GM21447 (cell line): Measurements from ENCODE around the gene KRTAP10-7.
"Not testable (repeated sequence)": the region's sequence is repeated elsewhere in the genome, so short reads cannot be mapped to it uniquely, and the experiment has no call there.

Source experiments
- ATAC-seq: cut with Tn5 transposase; IDR thresholded peaks from one replicate; pipeline ENCODE4 v1.9.1; 2021; ENCODE audit not compliant: unreplicated experiment

KRTAP10-7 gene

DNA sequence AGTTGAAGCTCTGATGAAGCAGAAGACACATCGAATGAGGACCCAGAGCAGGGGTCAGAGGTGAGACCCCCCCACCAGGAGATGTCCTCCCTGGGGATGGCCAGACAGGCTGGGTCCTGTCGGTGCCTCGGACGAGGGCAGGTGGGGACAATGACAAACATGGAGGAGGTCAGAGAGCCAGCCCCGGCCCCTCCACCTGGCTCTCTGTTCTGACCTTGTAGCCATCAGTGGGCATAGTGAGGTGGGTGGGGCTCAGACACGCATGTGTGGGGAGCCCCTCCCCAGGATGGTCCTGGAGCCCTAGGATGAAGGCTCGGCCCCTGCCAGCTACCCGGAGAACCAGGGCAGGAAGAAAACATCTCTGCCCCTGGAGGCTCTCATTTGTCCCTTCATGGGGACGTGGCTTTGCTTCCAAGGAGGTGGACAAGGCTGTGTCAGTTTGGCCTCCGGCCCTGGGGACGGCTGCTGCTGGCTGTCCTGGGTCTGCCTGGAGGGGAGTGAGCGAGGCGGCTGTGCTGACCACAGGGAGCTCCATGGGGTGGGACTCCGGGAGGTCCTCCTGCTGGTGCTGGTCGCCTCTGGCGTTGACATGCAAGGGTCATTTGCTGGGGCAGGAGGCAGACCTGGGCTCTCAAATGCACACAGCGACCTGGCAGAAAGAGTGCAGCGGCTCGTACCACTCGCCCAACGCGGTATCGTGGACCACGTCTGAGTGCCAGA, 10.7 kb upstream of the KRTAP10-7 start:
- no peak for ATAC-seq

DNA sequence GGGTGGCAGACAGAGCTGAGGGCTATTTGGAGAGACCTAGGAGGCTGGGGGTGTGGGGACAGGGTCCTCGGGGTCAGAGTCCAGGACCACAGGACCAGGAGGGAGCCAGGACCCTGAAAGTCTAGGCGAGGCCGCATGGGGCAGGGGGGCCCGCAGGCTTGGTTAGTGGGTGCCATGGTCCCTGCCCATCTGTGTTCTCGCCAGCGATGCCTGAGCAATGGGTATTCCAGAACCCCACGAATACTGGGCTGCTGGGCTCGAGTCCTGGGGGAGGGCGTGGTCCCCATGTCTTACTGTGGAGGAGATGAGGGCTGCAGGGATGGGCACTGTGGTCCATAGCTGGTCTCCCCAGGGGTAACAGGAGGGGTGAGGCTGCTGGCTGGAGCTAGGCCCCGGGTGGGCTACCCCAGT, 10.1 kb upstream of the KRTAP10-7 start:
- ATAC-seq = no peak

DNA sequence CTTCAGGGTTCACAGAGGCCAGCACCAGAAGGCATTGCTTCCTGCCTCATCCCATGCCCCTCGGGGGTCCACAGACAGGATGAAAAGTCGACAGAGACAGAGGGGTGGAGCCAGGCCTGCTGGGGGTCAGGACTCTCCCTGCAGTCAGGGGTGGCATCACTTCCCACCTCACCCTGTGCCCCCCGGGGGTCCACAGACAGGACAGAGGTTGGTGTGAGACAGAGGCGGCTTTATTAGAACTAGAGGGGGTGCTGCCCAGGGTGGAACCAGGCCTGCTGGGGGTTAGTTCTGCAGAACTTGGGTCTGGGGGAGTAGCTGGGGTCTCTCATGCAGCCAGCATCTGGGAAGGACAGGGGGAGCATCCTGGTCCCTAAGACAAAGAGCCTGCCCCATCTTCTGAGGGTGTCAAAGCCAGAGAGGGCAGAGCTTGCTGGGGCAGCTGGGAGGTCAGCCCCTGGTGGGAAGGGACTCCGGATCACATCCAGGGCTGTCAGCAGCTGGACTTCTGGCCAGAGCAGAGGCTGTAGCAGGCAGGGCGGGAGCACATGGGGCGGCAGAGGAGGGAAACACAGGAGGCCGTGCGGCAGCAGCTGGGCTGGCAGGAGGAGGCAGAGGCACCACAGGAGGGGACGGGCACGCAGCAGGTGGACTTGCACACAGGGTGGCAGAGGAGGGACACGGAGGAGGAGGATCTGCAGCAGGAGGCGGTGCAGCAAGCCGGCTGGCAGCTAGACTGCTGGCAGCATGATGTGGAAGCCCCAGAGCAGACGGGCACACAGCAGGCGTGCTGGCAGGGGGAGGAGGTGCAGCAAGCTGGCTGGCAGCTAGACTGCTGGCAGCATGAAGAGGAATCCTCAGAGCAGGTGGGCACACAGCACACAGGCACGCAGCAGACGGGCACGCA, 9.2 kb upstream of the KRTAP10-7 start:
- ATAC-seq = not testable (repeated sequence)

DNA sequence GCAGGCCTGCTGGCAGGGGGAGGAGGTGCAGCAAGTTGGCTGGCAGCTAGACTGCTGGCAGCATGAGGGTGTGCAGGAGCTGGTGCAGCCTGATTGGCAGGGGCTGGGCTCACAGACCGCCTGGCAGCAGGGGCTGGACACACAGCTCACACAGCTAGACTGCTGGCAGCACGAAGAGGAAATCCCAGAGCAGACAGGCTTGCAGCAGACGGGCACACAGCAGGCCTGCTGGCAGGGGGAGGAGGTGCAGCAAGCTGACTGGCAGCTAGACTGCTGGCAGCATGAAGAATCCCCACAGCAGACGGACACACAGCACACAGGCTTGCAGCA, 8.6 kb upstream of the KRTAP10-7 start:
- ATAC-seq = not testable (repeated sequence)

DNA sequence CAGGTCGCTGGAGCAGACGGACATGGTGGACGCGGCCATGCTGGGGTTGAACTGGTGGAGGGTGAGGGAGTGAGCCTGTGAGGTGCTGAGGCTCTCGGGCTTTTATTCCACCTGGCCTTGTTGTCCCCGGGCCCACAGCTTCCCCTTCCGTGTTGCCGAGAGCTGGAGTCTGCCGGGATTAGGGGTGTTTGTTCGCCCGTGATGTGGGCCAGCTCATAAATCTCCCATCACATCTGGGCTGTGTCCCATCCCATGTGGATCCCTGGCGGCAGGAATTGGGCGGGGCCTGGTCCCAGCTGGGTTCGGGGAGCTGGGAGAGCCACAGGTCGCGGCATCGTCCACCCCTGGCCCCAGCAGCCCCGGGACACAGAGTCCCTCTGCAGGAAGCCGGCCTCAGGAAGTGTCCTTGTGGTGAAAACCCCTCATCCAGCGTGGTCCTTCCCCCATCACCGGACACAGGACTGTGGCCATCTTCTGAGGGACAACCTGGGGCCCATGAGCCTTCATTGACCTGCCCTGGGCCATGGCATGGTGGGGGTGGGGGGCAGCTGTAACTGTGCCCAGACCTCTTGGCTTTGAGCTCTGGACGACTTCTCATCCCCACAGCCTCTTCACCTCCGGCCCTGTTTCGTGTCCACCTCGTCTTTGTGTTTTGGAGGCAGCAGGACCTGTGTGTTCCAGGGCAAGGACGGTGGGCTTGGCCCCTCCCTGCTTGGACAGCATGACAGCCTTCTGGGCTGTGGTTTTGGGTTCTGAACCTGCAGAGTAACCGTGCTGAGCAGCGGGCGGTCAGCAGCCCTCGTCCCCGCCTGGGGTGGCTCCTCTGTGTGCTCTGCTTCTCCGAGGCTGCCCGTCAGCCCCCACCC, 7.7 kb upstream of the KRTAP10-7 start, which contains the start of gene KRTAP10-6:
Gene KRTAP10-6 (minus strand): TSS at position 60 of the 866 bp plus-strand sequence. CDS start 21 bp downstream, at position 39.
- no peak for ATAC-seq

DNA sequence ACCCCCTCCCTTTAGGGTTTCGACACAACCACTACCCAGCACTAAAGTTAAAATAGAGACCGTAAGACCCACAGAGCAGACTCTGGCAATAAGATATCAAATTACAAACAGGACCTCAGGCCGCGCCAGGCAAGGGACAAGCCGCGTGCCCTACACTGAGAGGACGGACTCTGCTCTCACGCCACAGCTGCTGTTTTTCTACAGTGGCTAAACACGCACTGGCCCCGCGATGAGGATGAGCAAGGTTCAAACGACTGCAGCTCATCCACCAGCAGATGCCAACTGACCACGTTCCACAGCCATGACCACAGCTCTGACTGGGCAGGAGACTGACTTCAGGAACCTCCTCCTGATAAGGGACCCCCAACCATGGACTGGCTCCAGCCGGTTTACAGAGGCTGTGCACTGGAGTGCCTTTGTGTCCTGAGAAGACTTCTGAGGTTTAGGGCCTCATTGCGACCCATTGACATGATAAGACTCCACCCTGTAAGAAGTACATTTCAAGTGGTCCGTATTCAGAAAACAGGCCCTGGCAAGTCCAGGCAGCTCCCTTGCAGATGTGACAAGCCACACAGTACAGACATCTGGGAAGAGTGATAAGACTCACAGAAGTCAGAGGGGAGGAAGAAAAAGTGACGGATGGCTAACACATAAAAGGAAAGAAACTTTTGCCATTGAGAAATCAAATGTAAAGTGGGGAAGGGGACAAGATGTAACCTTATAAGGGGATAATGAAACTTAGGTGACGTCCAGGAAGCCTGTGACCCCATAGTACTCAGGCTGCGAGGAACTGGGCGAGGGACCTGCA, 6.6 kb upstream of the KRTAP10-7 start:
- no peak for ATAC-seq

DNA sequence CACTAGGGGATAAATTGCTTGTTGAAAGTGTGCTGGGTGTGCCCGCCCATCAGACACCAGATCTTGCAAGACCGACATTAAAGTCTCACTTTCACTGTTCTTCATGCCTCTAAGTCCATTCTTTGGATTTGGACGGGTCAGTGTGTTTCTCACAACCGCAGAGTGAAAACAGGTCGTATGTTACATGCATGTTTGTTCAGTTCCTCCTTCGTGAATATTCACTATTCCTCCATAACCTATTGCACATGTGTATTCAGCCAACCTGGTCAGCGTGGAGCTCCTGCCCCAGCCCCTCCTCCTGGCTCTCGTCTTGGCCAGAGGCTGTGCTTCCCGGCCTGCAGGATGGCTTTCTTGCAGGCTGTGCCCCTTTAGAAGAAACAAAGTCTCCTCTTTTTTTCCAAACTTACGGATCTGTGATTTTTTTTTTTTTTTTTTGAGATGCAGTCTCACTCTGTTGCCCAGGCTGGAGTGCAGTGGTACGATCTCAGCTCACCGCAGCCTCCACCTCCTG, 5.9 kb upstream of the KRTAP10-7 start:
- ATAC-seq = no peak

DNA sequence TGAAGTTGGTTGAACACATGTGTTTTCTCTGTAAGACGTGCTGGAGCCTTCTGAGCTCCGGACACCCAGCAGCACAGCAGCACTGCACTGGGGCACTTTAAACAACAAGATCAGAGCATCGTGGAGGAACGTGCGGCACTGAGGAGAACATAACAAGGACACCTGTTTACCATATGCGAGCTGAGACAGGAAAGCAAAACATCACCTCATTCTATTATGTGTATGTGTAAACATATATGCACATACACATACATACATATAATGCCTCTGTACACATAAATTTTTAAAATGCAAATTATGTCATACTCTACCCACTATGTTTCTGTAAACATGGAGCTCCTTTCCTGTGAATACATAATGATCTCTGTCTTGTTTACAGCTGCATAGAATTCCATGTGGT, 4.9 kb upstream of the KRTAP10-7 start:
- no peak for ATAC-seq

DNA sequence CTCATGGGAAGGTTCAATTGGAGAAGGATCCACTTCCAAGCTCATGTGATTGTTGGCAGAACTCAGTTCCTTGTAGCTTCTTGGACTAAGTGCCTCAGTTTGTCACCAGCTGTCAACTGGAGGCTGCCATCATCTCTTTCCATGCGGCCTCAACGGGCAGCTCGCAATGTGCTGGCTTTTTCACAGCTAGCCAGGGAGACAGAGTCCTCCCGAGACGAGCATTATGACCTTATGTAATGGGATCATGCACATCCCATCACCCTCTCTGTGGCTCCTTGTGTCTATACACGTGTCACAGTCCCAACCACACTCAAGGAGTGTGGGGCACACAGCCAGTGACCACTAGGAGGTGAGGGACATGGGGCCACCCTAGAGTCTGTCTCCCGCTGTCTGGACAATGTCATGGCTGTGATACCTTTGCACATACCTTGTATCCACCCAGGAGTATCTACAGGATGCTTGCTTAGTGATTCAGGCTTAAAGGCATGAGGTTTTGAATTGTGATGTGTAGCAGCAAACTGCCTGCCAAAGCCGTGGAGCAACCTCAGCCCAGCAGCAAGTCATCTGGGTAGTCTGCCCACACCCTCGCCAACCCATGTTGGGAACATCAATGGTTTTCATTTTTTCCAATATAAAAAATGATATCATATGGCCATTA, 4.2 kb upstream of the KRTAP10-7 start:
- no peak for ATAC-seq

DNA sequence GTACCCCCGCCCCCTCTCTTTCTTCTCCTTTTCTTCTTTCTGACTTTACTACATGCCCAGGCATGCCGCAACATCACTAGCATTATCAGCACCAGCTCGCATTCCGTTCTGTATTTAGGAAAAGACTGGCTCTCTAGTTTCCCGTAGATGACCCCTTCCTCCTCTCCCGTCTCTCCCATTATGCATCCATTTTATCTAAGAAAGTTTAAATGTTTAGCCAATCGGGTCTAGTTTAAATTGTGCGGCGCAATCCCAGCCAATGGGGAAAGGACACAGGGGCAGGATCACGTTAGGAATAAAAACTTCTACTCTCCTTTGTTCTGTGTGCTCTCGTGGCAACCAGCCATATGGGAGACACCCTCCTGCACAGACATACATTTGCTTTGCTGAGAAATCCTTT, 2.3 kb upstream of the KRTAP10-7 start:
- no peak for ATAC-seq

DNA sequence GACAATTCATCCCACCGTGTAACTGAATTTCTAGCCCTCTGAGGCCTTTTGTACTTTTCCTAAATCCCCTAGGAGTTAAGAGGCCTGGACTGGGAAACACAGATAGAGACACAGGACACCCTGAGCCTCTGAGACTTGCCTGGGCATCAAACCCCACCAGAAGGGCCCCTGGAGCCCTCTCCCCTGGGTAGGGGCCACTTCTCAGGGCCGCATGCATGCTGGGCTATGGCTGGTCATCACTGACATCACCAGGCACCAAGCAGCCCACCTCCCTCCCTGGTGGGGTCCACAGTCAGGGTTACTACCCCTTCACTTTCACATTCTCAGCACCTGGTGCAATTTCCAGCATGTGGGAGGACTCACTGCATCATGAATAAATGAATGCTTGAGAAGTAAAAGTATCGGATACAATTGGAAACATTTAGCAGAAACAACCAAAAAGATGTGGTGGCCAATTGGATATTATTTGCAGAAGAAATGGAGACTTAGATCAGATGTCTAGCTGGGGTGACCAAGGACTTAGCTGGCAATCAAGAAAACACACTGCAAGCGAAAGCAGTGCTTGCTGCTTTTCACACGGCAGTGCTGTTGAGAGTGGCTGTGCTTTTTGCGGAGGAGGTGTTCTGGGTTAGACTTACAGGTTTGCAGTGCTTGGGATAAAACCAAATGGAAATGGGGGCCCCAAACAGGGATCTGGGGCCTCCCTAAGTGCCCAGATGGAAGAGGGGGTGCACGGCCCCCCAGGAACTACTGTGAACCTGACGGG, 950 bp upstream of the KRTAP10-7 start:
- ATAC-seq = no peak

DNA sequence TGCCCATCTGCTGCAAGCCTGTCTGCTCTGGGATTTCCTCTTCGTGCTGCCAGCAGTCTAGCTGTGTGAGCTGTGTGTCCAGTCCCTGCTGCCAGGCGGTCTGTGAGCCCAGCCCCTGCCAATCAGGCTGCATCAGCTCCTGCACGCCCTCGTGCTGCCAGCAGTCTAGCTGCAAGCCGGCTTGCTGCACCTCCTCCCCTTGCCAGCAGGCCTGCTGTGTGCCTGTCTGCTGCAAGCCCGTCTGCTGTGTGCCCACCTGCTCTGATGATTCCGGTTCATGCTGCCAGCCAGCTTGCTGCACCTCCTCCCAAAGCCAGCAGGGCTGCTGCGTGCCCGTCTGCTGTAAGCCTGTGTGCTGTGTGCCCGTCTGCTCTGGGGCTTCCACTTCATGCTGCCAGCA, 694 bp downstream of the KRTAP10-7 start:
- not testable (repeated sequence) for ATAC-seq

DNA sequence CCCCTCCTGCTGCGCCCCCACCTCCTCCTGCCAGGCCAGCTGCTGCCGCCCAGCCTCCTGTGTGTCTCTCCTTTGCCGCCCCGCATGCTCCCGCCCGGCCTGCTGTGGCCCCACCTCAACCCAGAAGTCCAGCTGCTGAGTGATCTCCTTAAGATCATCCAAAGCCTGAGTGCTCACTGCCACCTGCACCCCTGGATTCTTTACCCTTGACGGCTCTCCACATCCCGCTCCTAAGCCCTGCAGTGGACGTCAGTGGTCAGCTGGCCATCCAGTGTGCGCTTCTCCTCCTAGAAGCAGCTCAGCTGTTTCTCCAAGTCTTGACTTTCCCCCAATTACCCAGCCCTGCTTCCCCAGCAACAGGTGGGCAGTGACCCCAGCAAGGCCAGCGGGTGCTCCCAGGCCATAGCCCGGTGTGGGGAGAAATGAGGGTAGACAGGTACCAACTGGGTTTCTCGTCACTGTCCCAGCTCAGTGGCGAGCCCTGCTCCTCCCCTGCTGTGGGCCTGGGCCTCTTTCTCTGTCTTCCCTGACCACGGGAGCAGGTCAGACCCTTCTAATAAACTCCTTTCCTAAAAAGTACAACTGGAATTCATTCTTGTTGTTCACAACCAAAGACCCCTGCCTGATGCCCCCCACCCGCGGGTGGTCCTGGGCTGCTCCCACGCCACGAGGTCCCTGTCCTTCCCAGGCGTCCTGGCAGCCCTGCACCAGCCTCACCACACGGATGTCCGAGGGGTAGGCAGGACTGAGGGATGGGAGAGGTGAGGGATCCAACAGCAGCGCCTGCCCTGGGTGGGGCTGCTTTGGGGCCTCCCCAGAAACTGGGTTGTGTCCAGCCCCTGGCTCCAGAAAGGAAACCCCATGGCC, 1.4 kb downstream of the KRTAP10-7 start:
- ATAC-seq = no peak

DNA sequence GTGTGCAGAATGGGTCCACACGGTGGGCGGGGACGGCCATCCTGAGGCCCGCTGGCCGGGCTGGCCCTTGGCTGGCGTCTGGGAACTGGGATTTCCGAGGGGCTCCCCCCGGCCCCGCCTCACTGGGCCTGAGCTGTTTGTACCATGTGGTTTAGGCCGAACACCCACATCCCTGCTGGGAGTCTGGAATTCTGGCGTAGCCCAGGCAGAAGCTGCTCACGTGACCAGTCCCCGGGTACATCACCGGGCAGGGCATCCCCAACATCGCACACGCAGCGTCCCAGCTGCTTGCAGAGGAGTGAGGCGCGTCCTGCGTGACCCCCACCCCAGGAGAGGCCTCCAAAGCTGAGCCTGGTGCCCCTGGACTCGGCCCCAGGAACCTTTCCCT, 2.1 kb downstream of the KRTAP10-7 start:
- no peak for ATAC-seq

DNA sequence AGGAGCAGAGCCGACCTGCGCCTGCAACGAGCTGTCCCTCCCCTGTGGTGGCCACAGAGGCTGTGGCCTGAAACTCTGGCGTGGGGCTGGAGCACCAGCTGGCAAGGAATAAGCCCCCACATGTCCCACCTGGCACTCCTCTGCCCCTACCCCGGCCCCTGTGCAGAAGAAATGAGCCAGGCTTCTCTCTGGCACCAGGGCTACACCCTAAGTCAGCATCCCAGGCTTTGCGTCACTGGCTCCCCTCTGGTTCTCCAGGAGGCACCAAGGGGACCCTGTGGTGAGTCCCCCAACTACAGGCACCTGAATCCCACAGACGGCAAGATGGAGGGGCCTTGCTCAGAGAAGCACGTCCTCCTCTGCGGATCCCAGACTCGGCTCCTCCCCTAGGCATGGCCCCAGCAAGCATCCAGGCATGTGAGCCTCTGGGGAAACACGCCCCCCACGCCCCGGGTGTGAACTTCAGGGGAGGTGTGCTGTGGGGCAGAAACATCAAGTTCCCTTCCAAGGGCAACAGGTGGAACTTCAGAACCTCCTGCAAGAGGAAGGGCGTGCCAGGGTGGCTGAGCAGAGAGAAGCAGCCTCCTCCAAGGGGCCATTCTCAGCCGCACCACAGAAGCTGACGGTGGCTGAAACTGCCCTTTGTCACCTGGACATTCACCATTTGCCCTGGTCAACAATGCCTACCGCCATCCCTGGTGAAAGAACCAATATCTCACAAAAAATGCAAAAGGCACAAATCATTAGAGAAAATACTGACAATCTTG, 2.9 kb downstream of the KRTAP10-7 start:
- ATAC-seq = no peak

DNA sequence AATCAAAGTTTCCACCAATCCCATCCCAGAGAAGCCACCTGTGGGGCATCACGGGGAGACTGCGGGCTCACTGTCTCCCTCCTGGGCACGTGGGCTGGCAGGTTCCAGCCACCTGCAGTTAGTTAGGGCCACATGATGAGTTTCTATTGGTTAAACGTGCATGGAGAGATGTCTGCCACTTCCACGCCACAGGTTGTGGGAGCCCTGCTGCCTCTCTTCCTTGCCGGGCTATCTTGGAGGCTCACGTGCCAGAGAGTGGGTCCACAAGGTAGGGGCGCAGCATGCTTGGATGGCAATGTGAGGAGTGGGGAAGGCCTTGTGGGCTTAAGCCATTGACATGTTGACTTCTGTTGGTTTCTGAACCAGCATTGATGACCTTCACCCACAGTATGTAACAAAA, 3.5 kb downstream of the KRTAP10-7 start:
- ATAC-seq = no peak

DNA sequence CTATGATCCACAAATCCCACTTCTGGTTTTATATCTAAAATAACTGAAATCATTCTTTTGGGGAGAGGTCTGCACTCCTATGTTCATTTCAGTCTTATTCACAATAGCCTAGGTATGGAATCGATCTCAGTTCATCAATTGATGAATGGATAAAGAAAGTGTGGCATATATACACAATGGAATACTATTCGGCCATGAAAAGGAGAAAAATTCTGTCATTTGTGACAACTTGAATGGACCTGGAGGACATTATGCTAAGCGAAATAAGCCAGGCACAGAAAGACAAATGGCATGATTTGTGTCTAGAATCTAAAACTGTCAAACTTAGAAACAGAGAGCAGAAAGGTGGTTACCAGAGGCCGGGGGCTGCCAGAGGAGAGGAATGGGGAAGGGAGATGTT, 6.1 kb downstream of the KRTAP10-7 start:
- ATAC-seq = no peak
